LNCAP (cell line): ENCODE results near the gene HES6.

Source experiments
- TF ChIP-seq, protein P1 (sequence below): fragments of 450-650 bp; IDR thresholded peaks from 2 replicates; pipeline ENCODE4 v1.5.1; 2017; ENCODE audit warnings: mild to moderate bottlenecking

Gene HES6

DNA sequence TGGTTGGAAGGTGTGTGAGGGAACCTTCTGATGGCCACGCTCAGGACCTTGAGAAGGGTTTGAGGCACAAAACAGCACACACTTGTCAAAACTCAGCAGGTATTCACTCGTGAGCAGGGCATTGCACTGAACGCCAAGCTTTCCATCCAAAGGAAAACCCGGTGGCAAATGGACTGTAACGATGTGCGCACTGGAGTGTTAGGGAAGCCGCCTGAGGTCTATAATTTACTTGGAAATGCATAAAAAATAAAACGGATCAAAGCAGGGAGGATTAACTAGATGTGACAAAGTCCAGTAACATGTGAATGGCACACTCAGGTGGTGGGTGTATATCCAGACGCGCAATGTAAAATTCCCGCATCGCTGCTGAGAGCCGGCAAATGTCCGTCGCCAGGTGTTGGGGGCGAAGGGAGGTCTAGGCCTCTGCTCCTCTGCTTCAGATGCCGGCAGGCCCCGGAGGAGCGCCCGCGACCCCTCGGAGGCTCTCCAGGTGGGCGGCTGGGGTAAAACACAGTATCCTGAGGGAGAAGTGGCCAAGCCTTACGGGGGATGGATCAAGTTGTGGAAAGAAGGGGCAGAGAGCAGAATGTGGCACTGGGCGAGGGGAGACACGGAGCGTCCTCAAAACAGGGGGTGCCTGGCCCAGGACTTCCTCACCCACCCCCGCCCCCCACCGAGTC lies 15.3 kb downstream of the HES6 start:
- TF ChIP-seq, protein P1, sequence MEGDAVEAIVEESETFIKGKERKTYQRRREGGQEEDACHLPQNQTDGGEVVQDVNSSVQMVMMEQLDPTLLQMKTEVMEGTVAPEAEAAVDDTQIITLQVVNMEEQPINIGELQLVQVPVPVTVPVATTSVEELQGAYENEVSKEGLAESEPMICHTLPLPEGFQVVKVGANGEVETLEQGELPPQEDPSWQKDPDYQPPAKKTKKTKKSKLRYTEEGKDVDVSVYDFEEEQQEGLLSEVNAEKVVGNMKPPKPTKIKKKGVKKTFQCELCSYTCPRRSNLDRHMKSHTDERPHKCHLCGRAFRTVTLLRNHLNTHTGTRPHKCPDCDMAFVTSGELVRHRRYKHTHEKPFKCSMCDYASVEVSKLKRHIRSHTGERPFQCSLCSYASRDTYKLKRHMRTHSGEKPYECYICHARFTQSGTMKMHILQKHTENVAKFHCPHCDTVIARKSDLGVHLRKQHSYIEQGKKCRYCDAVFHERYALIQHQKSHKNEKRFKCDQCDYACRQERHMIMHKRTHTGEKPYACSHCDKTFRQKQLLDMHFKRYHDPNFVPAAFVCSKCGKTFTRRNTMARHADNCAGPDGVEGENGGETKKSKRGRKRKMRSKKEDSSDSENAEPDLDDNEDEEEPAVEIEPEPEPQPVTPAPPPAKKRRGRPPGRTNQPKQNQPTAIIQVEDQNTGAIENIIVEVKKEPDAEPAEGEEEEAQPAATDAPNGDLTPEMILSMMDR: no peak

DNA sequence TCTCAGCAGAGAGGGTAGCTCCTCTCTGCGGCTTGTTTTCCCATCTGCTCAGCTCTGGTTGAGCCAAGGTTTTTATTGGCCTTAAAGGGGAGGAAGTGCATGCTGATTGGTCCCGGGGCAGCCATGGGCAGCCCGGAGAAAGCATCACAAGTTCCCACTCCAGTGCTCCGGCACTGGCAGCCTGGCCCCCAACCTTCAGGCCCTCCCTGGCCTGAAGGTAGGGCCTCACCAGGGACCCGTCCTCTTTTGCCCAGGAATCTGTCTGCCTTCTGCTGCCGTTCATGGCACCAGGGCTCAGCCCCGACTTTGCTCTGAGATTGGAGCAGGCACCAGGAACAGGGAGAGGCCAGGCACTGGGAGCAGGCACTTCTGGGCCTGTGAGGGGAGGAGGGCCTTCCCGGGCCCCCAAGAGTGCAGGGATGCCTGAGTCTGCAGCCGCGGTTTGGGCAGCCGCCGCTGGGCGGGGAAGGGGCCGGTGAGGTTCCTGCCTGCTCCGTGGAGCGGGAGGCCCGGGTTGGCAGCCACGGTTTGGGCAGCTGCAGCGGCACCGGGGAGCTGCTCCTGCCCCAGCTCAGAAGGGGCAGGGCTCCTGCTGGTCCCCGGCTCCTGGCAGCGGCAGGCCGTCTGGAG lies 18.8 kb downstream of the HES6 start:
- TF ChIP-seq, protein P1: no peak

DNA sequence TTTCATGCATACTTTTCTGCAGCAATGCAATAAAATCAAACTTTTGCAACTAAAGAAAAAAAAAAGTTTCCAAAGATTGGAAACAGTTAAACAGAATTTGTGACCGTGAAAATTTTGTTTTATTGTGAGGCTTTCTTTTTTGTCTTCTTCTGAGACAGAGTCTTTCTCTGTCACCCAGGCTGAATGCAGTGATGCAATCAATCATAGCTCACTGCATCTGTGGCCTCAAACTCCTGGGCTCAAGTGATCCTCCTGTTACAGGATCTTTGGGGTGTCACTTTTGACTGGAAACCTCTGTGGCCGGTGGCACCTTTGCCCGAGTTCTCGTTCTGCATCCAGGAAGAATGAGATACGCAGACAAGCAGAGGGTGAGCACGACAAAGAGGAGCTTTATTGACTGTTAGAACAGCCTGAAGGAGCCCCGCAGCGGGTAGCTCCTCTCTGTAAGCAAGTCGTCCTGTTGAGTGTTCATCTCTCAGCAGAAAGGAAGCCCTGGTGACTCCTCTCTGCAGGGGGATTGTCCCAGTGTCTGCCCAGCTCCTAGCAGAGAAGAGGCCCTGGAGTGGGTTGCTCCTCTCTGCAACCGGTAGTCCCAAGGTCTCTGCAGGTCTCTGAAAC lies 19.5 kb downstream of the HES6 start:
- TF ChIP-seq, protein P1: no peak

DNA sequence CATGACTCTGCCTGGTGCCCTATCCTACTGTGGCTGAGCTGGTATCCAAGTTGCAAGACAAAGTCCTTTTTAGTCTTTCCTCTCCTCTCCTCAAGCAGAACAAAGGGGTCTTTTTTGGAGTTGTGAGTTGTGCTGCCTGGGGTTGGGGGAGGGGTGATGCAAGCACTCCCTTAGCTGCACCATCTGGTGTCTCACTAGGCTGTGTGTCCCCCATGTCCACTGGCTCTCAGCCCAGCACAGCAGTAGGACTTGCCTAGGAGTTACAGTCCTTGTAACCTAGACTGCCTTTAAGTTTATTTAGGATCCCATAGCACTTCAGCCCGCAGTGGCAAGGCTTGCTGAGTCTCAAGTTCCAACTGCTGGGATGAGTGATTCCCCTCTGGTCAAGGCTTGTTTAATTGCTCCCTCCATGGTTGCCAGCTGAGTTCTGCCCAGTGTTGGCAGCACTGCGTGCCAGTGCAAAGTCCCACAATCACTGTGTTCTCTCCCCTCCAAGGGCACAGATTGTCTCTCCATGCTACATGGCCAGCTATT lies 23.1 kb downstream of the HES6 start:
- TF ChIP-seq, protein P1: no peak

DNA sequence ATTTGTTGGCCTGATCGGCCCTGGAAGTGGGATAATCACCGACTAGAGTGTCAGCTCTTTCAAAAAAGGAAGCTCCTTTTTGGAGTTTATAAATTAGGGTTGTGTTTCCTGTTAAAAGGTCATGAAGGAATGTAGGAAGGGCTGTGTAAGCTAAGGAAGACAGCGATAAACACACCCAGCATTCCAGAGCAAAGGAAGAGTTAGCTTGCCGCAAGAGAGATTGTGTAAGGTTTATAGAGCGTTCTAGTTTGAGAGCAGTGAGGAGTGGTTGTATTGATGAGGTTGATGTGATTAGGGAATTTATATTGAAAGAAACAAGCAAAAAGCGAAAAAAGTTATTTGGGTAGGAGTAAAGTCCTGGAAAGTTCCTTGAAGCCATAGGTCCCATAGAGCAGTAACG lies 32.8 kb downstream of the HES6 start:
- TF ChIP-seq, protein P1: no peak

DNA sequence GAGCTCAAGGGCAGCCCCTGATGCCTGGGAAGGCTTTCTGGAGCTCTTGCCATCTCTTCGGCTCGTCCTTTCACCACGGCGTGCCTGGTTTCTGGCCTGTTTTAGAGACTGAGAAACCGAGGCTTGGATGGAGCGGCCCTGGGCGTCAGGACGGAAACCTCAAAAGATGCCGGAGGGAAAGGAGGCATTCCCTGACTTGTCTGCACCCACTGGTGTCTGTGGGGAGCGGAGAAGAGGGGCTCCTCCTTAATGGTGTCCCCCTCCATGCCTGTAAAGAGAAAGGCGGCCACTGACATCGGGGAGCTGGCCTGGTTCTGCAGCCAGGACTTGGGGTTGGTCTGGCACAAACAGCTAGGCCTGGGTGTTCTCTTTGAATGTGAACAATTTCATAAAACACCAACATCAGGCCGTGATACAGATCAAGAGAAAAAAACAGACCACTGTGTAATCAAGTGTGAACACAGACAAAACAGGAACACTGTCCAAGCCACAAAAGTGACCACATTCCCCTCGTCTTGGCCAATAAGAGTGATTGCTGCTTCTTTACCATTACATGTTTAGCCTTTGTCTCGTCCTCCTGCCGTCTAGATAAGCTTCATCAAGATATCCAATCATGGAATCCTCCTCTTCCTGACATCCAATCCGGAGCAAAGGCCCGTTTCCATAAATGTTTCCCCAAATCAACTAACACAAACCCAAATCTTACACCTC lies 35.7 kb downstream of the HES6 start:
- TF ChIP-seq, protein P1: no peak

DNA sequence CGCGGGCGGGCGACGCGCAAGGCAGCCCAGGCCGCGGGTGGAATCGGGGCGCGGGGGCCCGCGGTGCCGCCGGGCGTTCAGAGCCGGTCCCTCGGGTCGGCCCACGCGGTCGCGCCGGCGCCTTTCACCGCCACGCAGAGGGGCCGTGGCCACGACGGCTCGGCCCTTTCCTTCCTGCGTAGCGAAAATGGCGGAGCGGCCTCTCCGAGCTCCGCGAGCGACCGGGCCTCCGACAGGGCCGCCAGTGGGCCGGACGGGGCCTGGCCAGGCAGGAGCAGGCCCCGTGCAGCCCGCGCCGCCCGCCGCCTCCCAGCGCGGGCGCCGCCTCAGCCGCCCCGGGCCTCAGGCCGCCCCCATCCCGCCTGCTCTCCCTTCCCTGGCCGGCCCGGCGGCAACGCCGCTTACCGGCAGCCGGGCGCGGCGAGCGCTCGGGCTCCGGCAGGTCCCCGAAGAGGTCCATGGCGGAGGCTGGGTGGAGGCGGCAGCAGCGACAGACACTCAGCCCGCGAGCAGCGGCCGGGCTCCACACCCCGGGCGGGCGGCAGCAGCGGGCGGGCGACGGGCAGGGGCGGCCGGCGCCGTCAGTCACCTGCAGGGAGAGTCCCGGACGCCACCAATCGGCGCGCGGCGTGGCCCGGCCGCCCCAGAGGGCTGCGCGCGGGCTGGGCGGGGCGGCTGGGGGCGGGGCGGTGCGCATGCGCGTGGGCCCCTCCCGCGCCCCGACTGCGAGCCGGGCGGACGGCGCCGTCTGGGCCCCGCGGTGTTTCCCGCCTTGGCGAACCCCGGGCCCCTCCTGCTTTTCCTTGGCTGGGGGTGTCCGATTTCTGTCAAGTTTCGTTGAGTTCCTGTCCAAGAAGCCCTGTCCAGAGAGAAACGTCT lies 36.5 kb downstream of the HES6 start, which contains the start of gene ILKAP:
ILKAP (minus strand) TSS at position 602 of the 879 bp plus-strand sequence; CDS start at position 460, 142 bp downstream.
- TF ChIP-seq, protein P1: no peak
